ENCODE measurements around the gene B3GNT2.

The B3GNT2 gene

GRCh38 chr2:62175728-62176127 lies 20.2 kb upstream of the B3GNT2 start:
- Histone ChIP-seq H4K12ac (ENCODE audit: low read depth, low read length) (no peak overlapping the region), H3K27me3 (ENCODE audit: insufficient read depth, low read length) (no peaks in the 10 kb centered on the region), H2BK120ac (ENCODE audit: insufficient read depth, low read length, poor library complexity) (no peak overlapping the region), H3K9me3 (ENCODE audit: insufficient read depth, low read depth, low read length) (no peaks in the 10 kb centered on the region), H3K27ac (ENCODE audit: low read depth, low read length) (no peak overlapping the region), H4K91ac (ENCODE audit: low read depth, low read length) (no peak overlapping the region), H3K14ac (ENCODE audit: low read length) (no peak overlapping the region), H3K23ac (ENCODE audit: low read length) (no peak overlapping the region), H3K4ac (ENCODE audit: low read depth, low read length) (no peak overlapping the region), H3K79me1 (ENCODE audit: low read length) (no peaks in the 10 kb centered on the region), H3K9ac (ENCODE audit: low read length) (peak overlapping the region; percentile 59), H3K79me2 (ENCODE audit: control insufficient read depth, insufficient read depth, low read length, poor library complexity) (no peaks in the 10 kb centered on the region), H3K4me1 (ENCODE audit: control insufficient read depth in 1 of 2, insufficient read depth in 2 of 2, low read length in 2 of 2) (no peaks in the 10 kb centered on the region), H3K18ac (ENCODE audit: low read length) (no peak overlapping the region), H3K4me2 (ENCODE audit: low read length) (no peak overlapping the region), H3K36me3 (ENCODE audit: control insufficient read depth in 1 of 2, insufficient read depth in 2 of 2, low read length in 2 of 2) (no peaks in the 10 kb centered on the region), H2AK5ac (ENCODE audit: low read length) (no peak overlapping the region), H2BK5ac (ENCODE audit: low read depth, low read length, poor library complexity) (no peak overlapping the region), H3K4me3 (ENCODE audit: low read depth, low read length) (no peak overlapping the region), H4K8ac (ENCODE audit: low read depth, low read length) (no peak overlapping the region), H2AFZ (ENCODE audit: insufficient read depth, low read length, poor library complexity) (no peak overlapping the region), H2BK12ac (ENCODE audit: low read length) (no peak overlapping the region)
- whole genome bisulfite sequencing (ENCODE audit: extremely low coverage, insufficient coverage, insufficient read length) = no CpG with 5 or more reads among the region's 4 CpGs
- DNase-seq = no peak

GRCh38 chr2:62176801-62177200 lies 19.1 kb upstream of the B3GNT2 start:
- H2BK120ac ChIP-seq (ENCODE audit: insufficient read depth, low read length, poor library complexity) = no peak overlapping the region

GRCh38 chr2:62177392-62178049 lies 18.4 kb upstream of the B3GNT2 start:
- Histone ChIP-seq H3K79me2 (ENCODE audit: control insufficient read depth, insufficient read depth, low read length, poor library complexity) (no peaks in the 10 kb centered on the region), H3K4ac (ENCODE audit: low read depth, low read length) (no peak overlapping the region), H3K18ac (ENCODE audit: low read length) (no peak overlapping the region), H4K91ac (ENCODE audit: low read depth, low read length) (no peak overlapping the region), H3K4me3 (ENCODE audit: low read depth, low read length) (no peak overlapping the region), H3K23ac (ENCODE audit: low read length) (no peak overlapping the region), H2AK5ac (ENCODE audit: low read length) (no peak overlapping the region), H3K4me1 (ENCODE audit: control insufficient read depth in 1 of 2, insufficient read depth in 2 of 2, low read length in 2 of 2) (no peaks in the 10 kb centered on the region), H3K14ac (ENCODE audit: low read length) (no peak overlapping the region), H2AFZ (ENCODE audit: insufficient read depth, low read length, poor library complexity) (no peak overlapping the region), H3K27ac (ENCODE audit: low read depth, low read length) (no peak overlapping the region), H3K9me3 (ENCODE audit: insufficient read depth, low read depth, low read length) (no peaks in the 10 kb centered on the region), H3K9ac (ENCODE audit: low read length) (no peak overlapping the region), H3K36me3 (ENCODE audit: control insufficient read depth in 1 of 2, insufficient read depth in 2 of 2, low read length in 2 of 2) (no peaks in the 10 kb centered on the region), H4K8ac (ENCODE audit: low read depth, low read length) (no peak overlapping the region), H2BK120ac (ENCODE audit: insufficient read depth, low read length, poor library complexity) (no peak overlapping the region), H3K79me1 (ENCODE audit: low read length) (no peaks in the 10 kb centered on the region), H2BK5ac (ENCODE audit: low read depth, low read length, poor library complexity) (no peak overlapping the region), H4K12ac (ENCODE audit: low read depth, low read length) (no peak overlapping the region), H2BK12ac (ENCODE audit: low read length) (no peak overlapping the region), H3K27me3 (ENCODE audit: insufficient read depth, low read length) (no peaks in the 10 kb centered on the region), H3K4me2 (ENCODE audit: low read length) (no peak overlapping the region)
- DNase-seq = no peak
- no CpG with 5 or more reads among the region's 4 CpGs for WGBS (ENCODE audit: extremely low coverage, insufficient coverage, insufficient read length)

More at GRCh38 chr2:62176801-62177200, 19.1 kb upstream of the B3GNT2 start:
- no peak overlapping the region for H2AK5ac ChIP-seq (ENCODE audit: low read length)
- H3K4me2 ChIP-seq (ENCODE audit: low read length) = no peak overlapping the region
- DNase-seq = no peak
- H3K23ac ChIP-seq (ENCODE audit: low read length) = no peak overlapping the region
- H3K79me2 ChIP-seq (ENCODE audit: control insufficient read depth, insufficient read depth, low read length, poor library complexity) = no peaks in the 10 kb centered on the region
- no peak overlapping the region for H4K12ac ChIP-seq (ENCODE audit: low read depth, low read length)
- H3K36me3 ChIP-seq (ENCODE audit: control insufficient read depth in 1 of 2, insufficient read depth in 2 of 2, low read length in 2 of 2) = no peaks in the 10 kb centered on the region
- no peaks in the 10 kb centered on the region for H3K79me1 ChIP-seq (ENCODE audit: low read length)
- H2BK5ac ChIP-seq (ENCODE audit: low read depth, low read length, poor library complexity) = no peak overlapping the region
- no peaks in the 10 kb centered on the region for H3K9me3 ChIP-seq (ENCODE audit: insufficient read depth, low read depth, low read length)
- no peak overlapping the region for H3K18ac ChIP-seq (ENCODE audit: low read length)
- no peaks in the 10 kb centered on the region for H3K27me3 ChIP-seq (ENCODE audit: insufficient read depth, low read length)
- H2AFZ ChIP-seq (ENCODE audit: insufficient read depth, low read length, poor library complexity) = no peak overlapping the region
- H4K8ac ChIP-seq (ENCODE audit: low read depth, low read length) = no peak overlapping the region
- H3K4ac ChIP-seq (ENCODE audit: low read depth, low read length) = no peak overlapping the region
- H3K9ac ChIP-seq (ENCODE audit: low read length) = no peak overlapping the region
- no peak overlapping the region for H3K4me3 ChIP-seq (ENCODE audit: low read depth, low read length)
- no peak overlapping the region for H2BK12ac ChIP-seq (ENCODE audit: low read length)
- H3K4me1 ChIP-seq (ENCODE audit: control insufficient read depth in 1 of 2, insufficient read depth in 2 of 2, low read length in 2 of 2) = no peaks in the 10 kb centered on the region
- no peak overlapping the region for H4K91ac ChIP-seq (ENCODE audit: low read depth, low read length)
- H3K14ac ChIP-seq (ENCODE audit: low read length) = no peak overlapping the region
- H3K27ac ChIP-seq (ENCODE audit: low read depth, low read length) = no peak overlapping the region

- no peak overlapping the region for H2BK120ac ChIP-seq (ENCODE audit: insufficient read depth, low read length, poor library complexity)
- no peak for DNase-seq
- no peak overlapping the region for H4K8ac ChIP-seq (ENCODE audit: low read depth, low read length)
- H3K23ac ChIP-seq (ENCODE audit: low read length) = no peak overlapping the region
- no peak overlapping the region for H3K4me3 ChIP-seq (ENCODE audit: low read depth, low read length)
- H2BK12ac ChIP-seq (ENCODE audit: low read length) = no peak overlapping the region
- H3K27ac ChIP-seq (ENCODE audit: low read depth, low read length) = no peak overlapping the region
- H4K91ac ChIP-seq (ENCODE audit: low read depth, low read length) = no peak overlapping the region
- no peaks in the 10 kb centered on the region for H3K9me3 ChIP-seq (ENCODE audit: insufficient read depth, low read depth, low read length)
- WGBS (ENCODE audit: extremely low coverage, insufficient coverage, insufficient read length) = no CpG with 5 or more reads among the region's 5 CpGs
- H3K9ac ChIP-seq (ENCODE audit: low read length) = no peak overlapping the region
- H3K4me1 ChIP-seq (ENCODE audit: control insufficient read depth in 1 of 2, insufficient read depth in 2 of 2, low read length in 2 of 2) = no peaks in the 10 kb centered on the region
- H3K79me1 ChIP-seq (ENCODE audit: low read length) = no peaks in the 10 kb centered on the region
- no peak overlapping the region for H3K18ac ChIP-seq (ENCODE audit: low read length)
- H3K14ac ChIP-seq (ENCODE audit: low read length) = no peak overlapping the region
- H3K27me3 ChIP-seq (ENCODE audit: insufficient read depth, low read length) = no peaks in the 10 kb centered on the region
- no peak overlapping the region for H2AK5ac ChIP-seq (ENCODE audit: low read length)
- no peaks in the 10 kb centered on the region for H3K36me3 ChIP-seq (ENCODE audit: control insufficient read depth in 1 of 2, insufficient read depth in 2 of 2, low read length in 2 of 2)
- H3K4me2 ChIP-seq (ENCODE audit: low read length) = no peak overlapping the region
- H3K4ac ChIP-seq (ENCODE audit: low read depth, low read length) = no peak overlapping the region
- H3K79me2 ChIP-seq (ENCODE audit: control insufficient read depth, insufficient read depth, low read length, poor library complexity) = no peaks in the 10 kb centered on the region
- H2AFZ ChIP-seq (ENCODE audit: insufficient read depth, low read length, poor library complexity) = no peak overlapping the region
- no peak overlapping the region for H4K12ac ChIP-seq (ENCODE audit: low read depth, low read length)
- no peak overlapping the region for H2BK5ac ChIP-seq (ENCODE audit: low read depth, low read length, poor library complexity)
Measured at GRCh38 chr2:62178741-62179271, 17.1 kb upstream of the B3GNT2 start.
